HUES6 (cell line): ENCODE measurements around the gene SCGB1A1.
A peak's percentile ranks its signal among the peaks of the same experiment; 100 is the strongest.

ENCODE experiments used
- H3K27ac ChIP-seq: 2 replicates; pipeline ENCODE4 v1.7.0; 2013; ENCODE audit warnings: low read depth, mild to moderate bottlenecking, low read length, inconsistent platforms
- H3K27me3 ChIP-seq: 2 replicates; pipeline ENCODE4 v1.6.1; 2013; ENCODE audit warnings: low read length; ENCODE audit not compliant: control insufficient read depth, insufficient read depth
- H3K36me3 ChIP-seq: 2 replicates; pipeline ENCODE4 v1.6.1; 2013; ENCODE audit warnings: low read length; ENCODE audit not compliant: control insufficient read depth, insufficient read depth
- H3K4me1 ChIP-seq: 2 replicates; pipeline ENCODE4 v1.6.1; 2013; ENCODE audit warnings: low read length; ENCODE audit not compliant: control insufficient read depth, insufficient read depth
- H3K4me3 ChIP-seq: 2 replicates; pipeline ENCODE4 v1.5.1; 2013; ENCODE audit warnings: low read depth, low read length
- H3K9ac ChIP-seq: one replicate; pipeline ENCODE4 v1.6.1; 2013; ENCODE audit warnings: mild to moderate bottlenecking, low read length
- H3K9me3 ChIP-seq: 2 replicates; pipeline ENCODE4 v1.6.1; 2013; ENCODE audit warnings: low read depth, low read length; ENCODE audit not compliant: control insufficient read depth, insufficient read depth

SCGB1A1 gene

DNA sequence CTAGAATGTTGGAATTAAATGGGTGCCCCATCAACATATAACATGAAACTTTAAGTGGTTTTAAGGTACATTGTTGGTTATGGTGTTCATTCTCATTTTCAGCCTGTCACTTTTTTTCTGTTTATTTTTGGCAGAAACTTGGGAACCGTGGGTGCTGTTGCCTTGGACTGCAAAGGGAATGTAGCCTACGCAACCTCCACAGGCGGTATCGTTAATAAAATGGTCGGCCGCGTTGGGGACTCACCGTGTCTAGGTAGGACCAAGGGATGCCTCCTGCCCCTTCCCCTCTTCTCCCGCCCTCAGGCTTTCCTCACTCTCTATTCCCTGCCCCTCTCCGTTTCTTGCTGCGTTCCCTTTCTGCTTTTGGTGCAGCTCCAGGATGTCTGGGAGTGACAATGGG, 29.8 kb upstream of the SCGB1A1 start:
- Histone ChIP-seq H3K27me3 (no peaks in the 10 kb centered on the region), H3K36me3 (no peaks in the 10 kb centered on the region), H3K9ac (no peak overlapping the region), H3K4me3 (no peak overlapping the region), H3K27ac (no peak overlapping the region), H3K4me1 (no peaks in the 10 kb centered on the region; the same call in 1 of the 2 replicates), H3K9me3 (no peaks in the 10 kb centered on the region)

- Histone ChIP-seq H3K9me3 (no peaks in the 10 kb centered on the region), H3K4me3 (no peak overlapping the region), H3K27ac (no peak overlapping the region), H3K4me1 (peaks cover 3% of the 10 kb centered on the region), H3K36me3 (no peaks in the 10 kb centered on the region), H3K9ac (no peak overlapping the region), H3K27me3 (no peaks in the 10 kb centered on the region)
These were observed 28.6 kb upstream of the SCGB1A1 start for GRCh38 chr11:62390237-62390636.

DNA sequence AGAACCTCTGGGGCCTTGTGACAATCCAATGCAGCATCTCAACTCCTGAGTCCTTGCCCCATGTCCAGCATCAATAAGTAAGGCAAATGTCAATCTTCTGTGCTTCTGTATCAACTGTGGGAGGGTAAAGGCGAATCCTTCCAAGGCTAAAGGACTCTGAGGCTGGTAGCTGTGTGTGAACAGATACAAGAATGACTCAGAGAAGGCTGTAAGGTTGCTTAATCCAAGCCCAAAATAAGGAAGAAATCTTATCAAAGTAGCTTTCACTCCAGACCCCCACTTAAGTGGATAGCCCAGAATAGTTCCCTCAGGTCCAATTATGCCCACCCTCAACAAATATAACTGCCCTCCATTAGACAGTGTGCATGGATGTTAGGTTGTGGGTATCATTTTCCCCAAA, 28.1 kb upstream of the SCGB1A1 start:
- Histone ChIP-seq H3K9me3 (no peaks in the 10 kb centered on the region), H3K36me3 (no peaks in the 10 kb centered on the region), H3K27me3 (no peaks in the 10 kb centered on the region), H3K9ac (no peak overlapping the region), H3K4me3 (no peak overlapping the region), H3K27ac (no peak overlapping the region), H3K4me1 (peaks cover 6% of the 10 kb centered on the region)

DNA sequence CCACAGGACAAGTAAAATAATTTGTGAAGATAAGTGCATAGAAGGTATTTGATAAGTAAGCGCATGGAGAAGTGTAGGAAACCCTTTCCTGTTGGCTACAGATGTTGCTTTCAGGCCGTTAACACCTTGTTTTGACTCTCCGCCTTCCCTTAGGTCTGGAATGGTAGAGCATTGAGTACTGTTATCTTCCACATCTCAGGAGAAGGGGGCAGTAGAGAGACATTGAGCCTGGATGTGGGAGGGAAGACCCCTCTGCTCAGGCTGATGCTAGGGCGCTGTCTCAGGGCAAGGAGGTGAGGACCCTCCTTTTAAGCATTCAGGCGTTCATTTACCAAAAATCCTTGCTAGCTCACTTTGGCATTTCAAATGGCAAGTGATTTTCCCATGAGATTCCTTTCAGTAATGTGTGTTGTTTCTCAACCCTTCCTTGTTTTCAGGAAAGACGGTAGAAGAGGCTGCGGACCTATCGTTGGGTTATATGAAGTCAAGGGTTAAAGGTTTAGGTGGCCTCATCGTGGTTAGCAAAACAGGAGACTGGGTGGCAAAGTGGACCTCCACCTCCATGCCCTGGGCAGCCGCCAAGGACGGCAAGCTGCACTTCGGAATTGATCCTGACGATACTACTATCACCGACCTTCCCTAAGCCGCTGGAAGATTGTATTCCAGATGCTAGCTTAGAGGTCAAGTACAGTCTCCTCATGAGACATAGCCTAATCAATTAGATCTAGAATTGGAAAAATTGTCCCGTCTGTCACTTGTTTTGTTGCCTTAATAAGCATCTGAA, 27.0 kb upstream of the SCGB1A1 start:
- Histone ChIP-seq H3K36me3 (no peaks in the 10 kb centered on the region), H3K27me3 (no peaks in the 10 kb centered on the region), H3K27ac (no peak overlapping the region), H3K4me3 (no peak overlapping the region), H3K9me3 (no peaks in the 10 kb centered on the region), H3K9ac (no peak overlapping the region), H3K4me1 (peaks cover 13% of the 10 kb centered on the region)

GRCh38 chr11:62392506-62392905, 26.3 kb upstream of the SCGB1A1 start:
- Histone ChIP-seq H3K9ac (no peak overlapping the region), H3K4me3 (no peak overlapping the region), H3K27me3 (no peaks in the 10 kb centered on the region), H3K9me3 (no peaks in the 10 kb centered on the region), H3K4me1 (peaks cover 13% of the 10 kb centered on the region), H3K36me3 (no peaks in the 10 kb centered on the region), H3K27ac (no peak overlapping the region)

DNA sequence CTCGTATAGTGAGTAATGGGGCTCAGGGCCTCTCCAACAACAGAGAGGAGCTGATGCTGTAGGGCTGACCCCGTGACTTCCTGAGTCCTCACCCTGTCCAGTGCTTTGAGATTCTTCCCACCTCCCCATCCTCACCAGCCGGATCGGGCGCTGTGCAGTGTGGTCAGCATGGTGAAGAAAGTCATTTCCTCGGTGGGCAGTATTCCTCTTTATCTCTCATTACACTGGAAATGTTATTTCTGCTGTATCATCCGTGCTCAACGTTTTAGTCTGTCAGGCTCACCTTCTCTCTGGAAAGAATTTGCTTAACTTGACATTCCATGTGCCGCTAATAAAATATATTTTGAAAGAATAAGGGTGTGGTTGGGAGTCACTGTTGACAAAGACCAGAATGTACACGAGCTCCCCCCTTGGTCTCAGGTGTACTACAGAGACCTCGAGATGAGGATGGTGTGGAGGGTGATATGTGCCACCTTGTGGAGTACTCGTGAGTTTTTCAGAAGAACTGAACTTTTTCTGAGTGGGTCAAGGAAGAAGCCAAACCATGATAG, 25.7 kb upstream of the SCGB1A1 start:
- no peak overlapping the region for H3K9ac ChIP-seq
- H3K27me3 ChIP-seq: no peaks in the 10 kb centered on the region
- H3K9me3 ChIP-seq: no peaks in the 10 kb centered on the region
- no peak overlapping the region for H3K4me3 ChIP-seq
- H3K27ac ChIP-seq: no peak overlapping the region
- peaks cover 17% of the 10 kb centered on the region for H3K4me1 ChIP-seq
- H3K36me3 ChIP-seq: no peaks in the 10 kb centered on the region

GRCh38 chr11:62393735-62394134, 25.1 kb upstream of the SCGB1A1 start:
- Histone ChIP-seq H3K27ac (no peak overlapping the region), H3K4me3 (no peak overlapping the region), H3K4me1 (peaks cover 23% of the 10 kb centered on the region), H3K36me3 (no peaks in the 10 kb centered on the region), H3K9me3 (no peaks in the 10 kb centered on the region), H3K27me3 (no peaks in the 10 kb centered on the region), H3K9ac (no peak overlapping the region)

DNA sequence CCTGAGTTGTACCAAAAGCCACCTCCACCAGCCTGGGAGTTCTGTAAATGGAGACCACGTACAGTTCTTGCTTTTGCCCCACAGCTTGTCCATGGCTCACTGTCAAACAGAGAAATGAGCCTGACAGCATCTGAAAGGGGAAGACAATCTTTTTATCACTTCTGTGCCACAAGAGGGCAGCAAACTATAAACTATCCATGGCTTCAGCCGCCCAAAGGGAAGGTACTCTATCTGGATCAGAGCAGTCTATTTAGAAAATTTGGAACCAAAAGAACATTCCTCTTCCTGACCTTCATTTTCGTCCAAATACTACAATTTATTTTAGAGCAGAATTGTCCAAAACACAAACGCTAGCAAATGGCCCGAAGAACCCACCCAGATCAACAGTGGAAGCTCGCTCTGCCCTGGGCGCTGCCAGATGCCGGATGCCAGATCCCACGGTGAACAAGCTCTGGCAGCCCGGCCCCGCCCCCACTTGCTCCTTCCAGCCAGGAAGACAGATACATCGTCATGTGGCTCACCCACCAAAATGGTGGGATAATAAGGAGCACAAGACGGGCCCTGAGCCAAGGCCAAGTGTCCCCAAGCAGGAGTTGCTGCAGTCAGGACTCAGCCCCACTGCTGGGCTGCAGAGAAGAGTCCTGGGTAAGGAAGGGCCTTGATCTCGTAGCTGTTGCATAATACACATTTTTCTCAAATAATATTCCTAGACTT, 23.9 kb upstream of the SCGB1A1 start:
- H3K9ac ChIP-seq: no peak overlapping the region
- H3K27ac ChIP-seq: no peak overlapping the region

GRCh38 chr11:62395885-62396551, 22.8 kb upstream of the SCGB1A1 start:
- no peaks in the 10 kb centered on the region for H3K9me3 ChIP-seq
- H3K36me3 ChIP-seq: no peaks in the 10 kb centered on the region
- peaks cover 32% of the 10 kb centered on the region for H3K4me1 ChIP-seq
- no peak overlapping the region for H3K9ac ChIP-seq
- H3K4me3 ChIP-seq: no peak overlapping the region
- no peak overlapping the region for H3K27ac ChIP-seq
- no peaks in the 10 kb centered on the region for H3K27me3 ChIP-seq

More for the DNA sequence above, 23.9 kb upstream of the SCGB1A1 start:
- peaks cover 32% of the 10 kb centered on the region for H3K4me1 ChIP-seq
- H3K27me3 ChIP-seq: no peaks in the 10 kb centered on the region
- peak overlapping the region; percentile 38 for H3K4me3 ChIP-seq
- H3K9me3 ChIP-seq: no peaks in the 10 kb centered on the region
- no peaks in the 10 kb centered on the region for H3K36me3 ChIP-seq

DNA sequence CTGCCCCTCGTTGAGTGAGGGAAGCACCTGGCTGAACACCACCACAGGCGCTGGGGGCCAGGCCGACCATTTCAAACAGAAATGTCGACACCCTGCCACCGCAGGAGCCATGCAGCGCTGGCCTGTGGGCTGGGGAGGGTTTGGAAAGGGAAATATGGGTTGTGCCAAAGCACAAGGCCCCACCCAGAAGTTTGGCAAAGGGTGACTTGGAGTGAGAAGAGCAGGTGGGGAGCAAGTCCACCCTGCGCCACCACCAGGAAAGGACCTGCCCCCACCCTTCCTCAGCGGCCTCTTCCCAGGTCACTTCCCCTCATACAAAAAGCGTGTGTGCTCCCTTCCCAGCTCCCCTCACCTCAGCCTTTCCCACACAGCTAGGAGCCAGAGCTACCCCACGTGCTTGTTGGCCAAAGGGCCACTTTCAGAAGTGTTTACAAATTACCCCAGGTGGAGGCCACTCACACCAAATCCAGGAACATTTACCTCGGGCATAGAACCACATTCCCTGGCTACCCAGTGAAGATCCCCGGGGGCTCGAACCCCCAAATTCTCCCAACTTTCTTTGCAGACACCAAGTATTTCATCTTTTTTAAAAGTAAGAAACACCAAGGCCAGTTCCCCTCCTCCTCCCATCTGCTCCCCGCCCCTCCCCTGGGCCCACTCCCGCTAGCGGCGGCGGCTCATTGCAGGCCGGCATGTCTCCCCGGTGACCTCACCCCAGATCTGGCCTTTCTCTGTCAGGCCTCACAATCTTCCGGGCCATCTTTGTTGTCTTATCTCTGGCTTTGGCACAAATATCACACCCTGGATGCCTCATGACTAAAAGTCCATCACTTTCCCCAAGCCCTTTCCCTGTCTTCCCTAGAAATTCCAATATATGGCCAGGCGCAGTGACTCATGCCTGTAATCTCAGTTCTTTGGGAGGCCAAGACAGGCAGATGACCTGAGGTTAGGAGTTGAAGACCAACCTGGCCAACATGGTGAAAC, 20.5 kb upstream of the SCGB1A1 start:
- Histone ChIP-seq H3K27me3 (no peaks in the 10 kb centered on the region), H3K9ac (no peak overlapping the region), H3K4me3 (no peak overlapping the region), H3K4me1 (peaks cover 45% of the 10 kb centered on the region), H3K9me3 (no peaks in the 10 kb centered on the region), H3K27ac (no peak overlapping the region; the same call in 1 of the 2 replicates), H3K36me3 (no peaks in the 10 kb centered on the region)
